ENCODE results near the gene UNK.

UNK gene

GRCh38 chr17:75824666-75825065, 40.1 kb downstream of the UNK start:
- Mint-ChIP-seq H3K4me3 (no peak overlapping the region), H3K4me1 (ENCODE audit: low read depth) (peaks cover 16% of the 10 kb centered on the region), H3K36me3 (ENCODE audit: low read depth) (peaks cover 18% of the 10 kb centered on the region), H3K27me3 (ENCODE audit: low read depth) (no peaks in the 10 kb centered on the region), H3K27ac (no peak overlapping the region), H3K9me3 (no peaks in the 10 kb centered on the region)

- H3K9me3 Mint-ChIP-seq: no peaks in the 10 kb centered on the region
- peak overlapping the region; percentile 15 for H3K27ac Mint-ChIP-seq
- H3K4me1 Mint-ChIP-seq (ENCODE audit: low read depth): peaks cover 16% of the 10 kb centered on the region
- H3K36me3 Mint-ChIP-seq (ENCODE audit: low read depth): peaks cover 21% of the 10 kb centered on the region
- no peak overlapping the region for H3K4me3 Mint-ChIP-seq
- no peaks in the 10 kb centered on the region for H3K27me3 Mint-ChIP-seq (ENCODE audit: low read depth)
Measured at GRCh38 chr17:75825149-75825552, 40.5 kb downstream of the UNK start.

- H3K27ac Mint-ChIP-seq: no peak overlapping the region
Measured at GRCh38 chr17:75825748-75826370, 41.3 kb downstream of the UNK start.

GRCh38 chr17:75826561-75827307, 42.1 kb downstream of the UNK start:
- Mint-ChIP-seq H3K27ac (no peak overlapping the region), H3K36me3 (ENCODE audit: low read depth) (peaks cover 17% of the 10 kb centered on the region), H3K27me3 (ENCODE audit: low read depth) (no peaks in the 10 kb centered on the region), H3K4me3 (no peak overlapping the region), H3K9me3 (no peaks in the 10 kb centered on the region), H3K4me1 (ENCODE audit: low read depth) (peaks cover 12% of the 10 kb centered on the region)

More at GRCh38 chr17:75825748-75826370, 41.3 kb downstream of the UNK start:
- Mint-ChIP-seq H3K36me3 (ENCODE audit: low read depth) (peaks cover 21% of the 10 kb centered on the region), H3K27me3 (ENCODE audit: low read depth) (no peaks in the 10 kb centered on the region), H3K4me1 (ENCODE audit: low read depth) (peaks cover 16% of the 10 kb centered on the region), H3K4me3 (no peak overlapping the region), H3K9me3 (no peaks in the 10 kb centered on the region)

- Mint-ChIP-seq H3K9me3 (no peaks in the 10 kb centered on the region), H3K36me3 (ENCODE audit: low read depth) (peaks cover 20% of the 10 kb centered on the region), H3K4me3 (peak overlapping the region; percentile 40), H3K27me3 (ENCODE audit: low read depth) (no peaks in the 10 kb centered on the region), H3K4me1 (ENCODE audit: low read depth) (peaks cover 12% of the 10 kb centered on the region), H3K27ac (peak overlapping the region; percentile 83)
Measured at GRCh38 chr17:75827308-75828075, 42.9 kb downstream of the UNK start.

GRCh38 chr17:75828076-75828400, 43.4 kb downstream of the UNK start:
- H3K4me1 Mint-ChIP-seq (ENCODE audit: low read depth): peaks cover 15% of the 10 kb centered on the region
- no peaks in the 10 kb centered on the region for H3K27me3 Mint-ChIP-seq (ENCODE audit: low read depth)
- peaks cover 22% of the 10 kb centered on the region for H3K36me3 Mint-ChIP-seq (ENCODE audit: low read depth)
- H3K4me3 Mint-ChIP-seq: peak overlapping the region; percentile 40
- H3K27ac Mint-ChIP-seq: peak overlapping the region; percentile 83
- H3K9me3 Mint-ChIP-seq: no peaks in the 10 kb centered on the region

- no peaks in the 10 kb centered on the region for H3K9me3 Mint-ChIP-seq
- H3K4me1 Mint-ChIP-seq (ENCODE audit: low read depth): peaks cover 22% of the 10 kb centered on the region
- no peak overlapping the region for H3K27ac Mint-ChIP-seq
- no peaks in the 10 kb centered on the region for H3K27me3 Mint-ChIP-seq (ENCODE audit: low read depth)
- no peak overlapping the region for H3K4me3 Mint-ChIP-seq
- H3K36me3 Mint-ChIP-seq (ENCODE audit: low read depth): peaks cover 27% of the 10 kb centered on the region
Measured at GRCh38 chr17:75828741-75829140, 44.1 kb downstream of the UNK start.

GRCh38 chr17:75829747-75830146, 45.1 kb downstream of the UNK start:
- Mint-ChIP-seq H3K36me3 (ENCODE audit: low read depth) (peaks cover 32% of the 10 kb centered on the region), H3K27ac (peak overlapping the region; percentile 26), H3K4me3 (no peak overlapping the region), H3K4me1 (ENCODE audit: low read depth) (peaks cover 29% of the 10 kb centered on the region), H3K27me3 (ENCODE audit: low read depth) (no peaks in the 10 kb centered on the region), H3K9me3 (no peaks in the 10 kb centered on the region)

GRCh38 chr17:75830164-75831031, 45.8 kb downstream of the UNK start:
- no peak overlapping the region for H3K4me3 Mint-ChIP-seq

GRCh38 chr17:75831032-75831571, 46.5 kb downstream of the UNK start:
- H3K36me3 Mint-ChIP-seq (ENCODE audit: low read depth): peaks cover 32% of the 10 kb centered on the region

More at GRCh38 chr17:75830164-75831031, 45.8 kb downstream of the UNK start:
- Mint-ChIP-seq H3K36me3 (ENCODE audit: low read depth) (peaks cover 34% of the 10 kb centered on the region), H3K27ac (peak overlapping the region; percentile 26), H3K27me3 (ENCODE audit: low read depth) (no peaks in the 10 kb centered on the region), H3K4me1 (ENCODE audit: low read depth) (peaks cover 32% of the 10 kb centered on the region), H3K9me3 (no peaks in the 10 kb centered on the region)

GRCh38 chr17:75832164-75832651, 47.6 kb downstream of the UNK start:
- H3K36me3 Mint-ChIP-seq (ENCODE audit: low read depth): peaks cover 28% of the 10 kb centered on the region
- H3K27me3 Mint-ChIP-seq (ENCODE audit: low read depth): no peaks in the 10 kb centered on the region
- peak overlapping the region; percentile 85 for H3K27ac Mint-ChIP-seq
- peak overlapping the region; percentile 43 for H3K4me3 Mint-ChIP-seq
- H3K9me3 Mint-ChIP-seq: no peaks in the 10 kb centered on the region
- peaks cover 31% of the 10 kb centered on the region for H3K4me1 Mint-ChIP-seq (ENCODE audit: low read depth)

More at GRCh38 chr17:75831032-75831571, 46.5 kb downstream of the UNK start:
- H3K9me3 Mint-ChIP-seq: no peaks in the 10 kb centered on the region
- H3K27me3 Mint-ChIP-seq (ENCODE audit: low read depth): no peaks in the 10 kb centered on the region
- H3K4me1 Mint-ChIP-seq (ENCODE audit: low read depth): peaks cover 32% of the 10 kb centered on the region
- H3K4me3 Mint-ChIP-seq: no peak overlapping the region
- no peak overlapping the region for H3K27ac Mint-ChIP-seq

- Mint-ChIP-seq H3K27me3 (ENCODE audit: low read depth) (no peaks in the 10 kb centered on the region), H3K9me3 (no peaks in the 10 kb centered on the region), H3K27ac (peak overlapping the region; percentile 85), H3K4me3 (peak overlapping the region; percentile 69), H3K4me1 (ENCODE audit: low read depth) (peaks cover 30% of the 10 kb centered on the region), H3K36me3 (ENCODE audit: low read depth) (peaks cover 30% of the 10 kb centered on the region)
Measured at GRCh38 chr17:75832652-75833400, 48.2 kb downstream of the UNK start.

- H3K4me3 Mint-ChIP-seq: no peak overlapping the region
- H3K27me3 Mint-ChIP-seq (ENCODE audit: low read depth): no peaks in the 10 kb centered on the region
- peaks cover 25% of the 10 kb centered on the region for H3K4me1 Mint-ChIP-seq (ENCODE audit: low read depth)
- H3K36me3 Mint-ChIP-seq (ENCODE audit: low read depth): peaks cover 32% of the 10 kb centered on the region
- no peaks in the 10 kb centered on the region for H3K9me3 Mint-ChIP-seq
- no peak overlapping the region for H3K27ac Mint-ChIP-seq
Measured at GRCh38 chr17:75834279-75834920, 49.8 kb downstream of the UNK start.
